Measurements from ENCODE around the gene GOLIM4.
"Not testable (repeated sequence)": the region's sequence is repeated elsewhere in the genome, so short reads cannot be mapped to it uniquely, and the experiment has no call there.

GOLIM4 gene

GRCh38 chr3:168024537-168024941 lies 71.2 kb downstream of the GOLIM4 start:
- H3K27ac ChIP-seq (ENCODE audit: low read depth, low read length, severe bottlenecking): peak overlapping the region; percentile 73
- WGBS, 2 experiments (ENCODE audit: insufficient coverage in 2 of 2): 70 to 75% methylated on average over 5 of the region's 5 CpGs
- H3K36me3 ChIP-seq (ENCODE audit: control insufficient read depth, insufficient read depth, low read length): peaks cover 90% of the 10 kb centered on the region
- H3K9me3 ChIP-seq (ENCODE audit: control insufficient read depth, low read length): no peaks in the 10 kb centered on the region
- peaks cover 8% of the 10 kb centered on the region for H3K4me1 ChIP-seq (ENCODE audit: control insufficient read depth, insufficient read depth, low read length, poor library complexity, severe bottlenecking)
- H3K4me3 ChIP-seq (ENCODE audit: extremely low read depth, insufficient read depth, low read length, poor library complexity, severe bottlenecking): no peak overlapping the region

- Histone ChIP-seq H3K4me1 (ENCODE audit: control insufficient read depth, insufficient read depth, low read length, poor library complexity, severe bottlenecking) (peaks cover 8% of the 10 kb centered on the region), H3K9me3 (ENCODE audit: control insufficient read depth, low read length) (no peaks in the 10 kb centered on the region), H3K4me3 (ENCODE audit: extremely low read depth, insufficient read depth, low read length, poor library complexity, severe bottlenecking) (no peak overlapping the region), H3K27ac (ENCODE audit: low read depth, low read length, severe bottlenecking) (no peak overlapping the region), H3K36me3 (ENCODE audit: control insufficient read depth, insufficient read depth, low read length) (peaks cover 90% of the 10 kb centered on the region)
- 83% methylated on average over 1 of the region's 7 CpGs; no CpG with 5 or more reads in 1 of the 2 experiments for WGBS, 2 experiments (ENCODE audit: insufficient coverage in 2 of 2)
Measured at GRCh38 chr3:168021737-168022450, 73.8 kb downstream of the GOLIM4 start.

GRCh38 chr3:168011280-168011679 lies 84.4 kb downstream of the GOLIM4 start:
- not testable (repeated sequence) for H3K27ac ChIP-seq (ENCODE audit: low read depth, low read length, severe bottlenecking); H3K4me1 ChIP-seq (ENCODE audit: control insufficient read depth, insufficient read depth, low read length, poor library complexity, severe bottlenecking); H3K4me3 ChIP-seq (ENCODE audit: extremely low read depth, insufficient read depth, low read length, poor library complexity, severe bottlenecking); H3K9me3 ChIP-seq (ENCODE audit: control insufficient read depth, low read length)
- 90% methylated on average over 6 of the region's 17 CpGs; no CpG with 5 or more reads in 1 of the 2 experiments for WGBS, 2 experiments (ENCODE audit: insufficient coverage in 2 of 2)
- H3K36me3 ChIP-seq (ENCODE audit: control insufficient read depth, insufficient read depth, low read length): peaks cover 15% of the 10 kb centered on the region

GRCh38 chr3:168006584-168006983 lies 89.1 kb downstream of the GOLIM4 start:
- Histone ChIP-seq H3K9me3 (ENCODE audit: control insufficient read depth, low read length) (no peaks in the 10 kb centered on the region), H3K4me1 (ENCODE audit: control insufficient read depth, insufficient read depth, low read length, poor library complexity, severe bottlenecking) (no peaks in the 10 kb centered on the region), H3K27ac (ENCODE audit: low read depth, low read length, severe bottlenecking) (no peak overlapping the region), H3K36me3 (ENCODE audit: control insufficient read depth, insufficient read depth, low read length) (peaks cover 15% of the 10 kb centered on the region), H3K4me3 (ENCODE audit: extremely low read depth, insufficient read depth, low read length, poor library complexity, severe bottlenecking) (no peak overlapping the region)
- 100% methylated on average over 1 of the region's 2 CpGs for WGBS, 2 experiments (ENCODE audit: insufficient coverage in 2 of 2)

GRCh38 chr3:168003911-168004310 lies 91.8 kb downstream of the GOLIM4 start:
- H3K4me1 ChIP-seq (ENCODE audit: control insufficient read depth, insufficient read depth, low read length, poor library complexity, severe bottlenecking): no peaks in the 10 kb centered on the region
- peaks cover 4% of the 10 kb centered on the region for H3K36me3 ChIP-seq (ENCODE audit: control insufficient read depth, insufficient read depth, low read length)
- no peak overlapping the region for H3K27ac ChIP-seq (ENCODE audit: low read depth, low read length, severe bottlenecking)
- no peak overlapping the region for H3K4me3 ChIP-seq (ENCODE audit: extremely low read depth, insufficient read depth, low read length, poor library complexity, severe bottlenecking)
- WGBS, 2 experiments (ENCODE audit: insufficient coverage in 2 of 2): 80 to 90% methylated on average over 2 to 4 of the region's 4 CpGs
- no peaks in the 10 kb centered on the region for H3K9me3 ChIP-seq (ENCODE audit: control insufficient read depth, low read length)

GRCh38 chr3:168002786-168003368 lies 92.8 kb downstream of the GOLIM4 start:
- Histone ChIP-seq H3K36me3 (ENCODE audit: control insufficient read depth, insufficient read depth, low read length) (no peaks in the 10 kb centered on the region), H3K27ac (ENCODE audit: low read depth, low read length, severe bottlenecking) (no peak overlapping the region), H3K4me3 (ENCODE audit: extremely low read depth, insufficient read depth, low read length, poor library complexity, severe bottlenecking) (no peak overlapping the region), H3K4me1 (ENCODE audit: control insufficient read depth, insufficient read depth, low read length, poor library complexity, severe bottlenecking) (no peaks in the 10 kb centered on the region), H3K9me3 (ENCODE audit: control insufficient read depth, low read length) (no peaks in the 10 kb centered on the region)
- 86% methylated on average over 1 of the region's 1 CpG; no CpG with 5 or more reads in 1 of the 2 experiments for WGBS, 2 experiments (ENCODE audit: insufficient coverage in 2 of 2)

GRCh38 chr3:168001244-168001643 lies 94.5 kb downstream of the GOLIM4 start:
- H3K27ac ChIP-seq (ENCODE audit: low read depth, low read length, severe bottlenecking): no peak overlapping the region
- no CpG with 5 or more reads among the region's 1 CpG for WGBS, 2 experiments (ENCODE audit: insufficient coverage in 2 of 2)
- H3K36me3 ChIP-seq (ENCODE audit: control insufficient read depth, insufficient read depth, low read length): no peaks in the 10 kb centered on the region
- no peaks in the 10 kb centered on the region for H3K9me3 ChIP-seq (ENCODE audit: control insufficient read depth, low read length)
- no peak overlapping the region for H3K4me3 ChIP-seq (ENCODE audit: extremely low read depth, insufficient read depth, low read length, poor library complexity, severe bottlenecking)
- no peaks in the 10 kb centered on the region for H3K4me1 ChIP-seq (ENCODE audit: control insufficient read depth, insufficient read depth, low read length, poor library complexity, severe bottlenecking)

GRCh38 chr3:167998253-167998652 lies 97.5 kb downstream of the GOLIM4 start:
- no peaks in the 10 kb centered on the region for H3K36me3 ChIP-seq (ENCODE audit: control insufficient read depth, insufficient read depth, low read length)
- H3K27ac ChIP-seq (ENCODE audit: low read depth, low read length, severe bottlenecking): no peak overlapping the region
- no peaks in the 10 kb centered on the region for H3K4me1 ChIP-seq (ENCODE audit: control insufficient read depth, insufficient read depth, low read length, poor library complexity, severe bottlenecking)
- no peaks in the 10 kb centered on the region for H3K9me3 ChIP-seq (ENCODE audit: control insufficient read depth, low read length)
- 88 to 93% methylated on average over 4 to 5 of the region's 5 CpGs for WGBS, 2 experiments (ENCODE audit: insufficient coverage in 2 of 2)
- no peak overlapping the region for H3K4me3 ChIP-seq (ENCODE audit: extremely low read depth, insufficient read depth, low read length, poor library complexity, severe bottlenecking)

- no peak overlapping the region for H3K27ac ChIP-seq (ENCODE audit: low read depth, low read length, severe bottlenecking)
- no peak overlapping the region for H3K4me3 ChIP-seq (ENCODE audit: extremely low read depth, insufficient read depth, low read length, poor library complexity, severe bottlenecking)
- no peaks in the 10 kb centered on the region for H3K4me1 ChIP-seq (ENCODE audit: control insufficient read depth, insufficient read depth, low read length, poor library complexity, severe bottlenecking)
- no peaks in the 10 kb centered on the region for H3K9me3 ChIP-seq (ENCODE audit: control insufficient read depth, low read length)
- no peaks in the 10 kb centered on the region for H3K36me3 ChIP-seq (ENCODE audit: control insufficient read depth, insufficient read depth, low read length)
- WGBS, 2 experiments (ENCODE audit: insufficient coverage in 2 of 2): 100% methylated on average over 1 of the region's 4 CpGs; no CpG with 5 or more reads in 1 of the 2 experiments
Measured at GRCh38 chr3:167996514-167996913, 99.2 kb downstream of the GOLIM4 start.

GRCh38 chr3:167992381-167992780 lies 103.3 kb downstream of the GOLIM4 start:
- H3K27ac ChIP-seq (ENCODE audit: low read depth, low read length, severe bottlenecking): no peak overlapping the region
- 100% methylated on average over 1 of the region's 1 CpG; no CpG with 5 or more reads in 1 of the 2 experiments for WGBS, 2 experiments (ENCODE audit: insufficient coverage in 2 of 2)
- no peaks in the 10 kb centered on the region for H3K36me3 ChIP-seq (ENCODE audit: control insufficient read depth, insufficient read depth, low read length)
- no peaks in the 10 kb centered on the region for H3K9me3 ChIP-seq (ENCODE audit: control insufficient read depth, low read length)
- H3K4me1 ChIP-seq (ENCODE audit: control insufficient read depth, insufficient read depth, low read length, poor library complexity, severe bottlenecking): no peaks in the 10 kb centered on the region
- H3K4me3 ChIP-seq (ENCODE audit: extremely low read depth, insufficient read depth, low read length, poor library complexity, severe bottlenecking): no peak overlapping the region

- H3K4me3 ChIP-seq (ENCODE audit: extremely low read depth, insufficient read depth, low read length, poor library complexity, severe bottlenecking): no peak overlapping the region
- H3K9me3 ChIP-seq (ENCODE audit: control insufficient read depth, low read length): no peaks in the 10 kb centered on the region
- 81 to 100% methylated on average over 3 to 4 of the region's 6 CpGs for WGBS, 2 experiments (ENCODE audit: insufficient coverage in 2 of 2)
- no peaks in the 10 kb centered on the region for H3K36me3 ChIP-seq (ENCODE audit: control insufficient read depth, insufficient read depth, low read length)
- no peaks in the 10 kb centered on the region for H3K4me1 ChIP-seq (ENCODE audit: control insufficient read depth, insufficient read depth, low read length, poor library complexity, severe bottlenecking)
- no peak overlapping the region for H3K27ac ChIP-seq (ENCODE audit: low read depth, low read length, severe bottlenecking)
Measured at GRCh38 chr3:167991213-167991612, 104.5 kb downstream of the GOLIM4 start.

Data from mesodermal cell (in vitro differentiated cells).